NT2/D1 (cell line): ENCODE results near the gene BRMS1.
"Not testable (repeated sequence)": the region's sequence is repeated elsewhere in the genome, so short reads cannot be mapped to it uniquely, and the experiment has no call there.

Experiments used
- SUZ12 ChIP-seq: IDR thresholded peaks from 2 replicates; pipeline ENCODE4 v1.6.1; 2011; ENCODE audit not compliant: insufficient read length, insufficient read depth; ENCODE audit errors: extremely low read depth
- YY1 ChIP-seq: IDR thresholded peaks from 2 replicates; pipeline ENCODE4 v1.6.1; 2011; ENCODE audit not compliant: insufficient read length, insufficient read depth
- ZNF274 ChIP-seq: IDR thresholded peaks from 2 replicates; pipeline ENCODE4 v1.6.1; 2011; ENCODE audit warnings: mild to moderate bottlenecking, low read depth, low read length

DNA sequence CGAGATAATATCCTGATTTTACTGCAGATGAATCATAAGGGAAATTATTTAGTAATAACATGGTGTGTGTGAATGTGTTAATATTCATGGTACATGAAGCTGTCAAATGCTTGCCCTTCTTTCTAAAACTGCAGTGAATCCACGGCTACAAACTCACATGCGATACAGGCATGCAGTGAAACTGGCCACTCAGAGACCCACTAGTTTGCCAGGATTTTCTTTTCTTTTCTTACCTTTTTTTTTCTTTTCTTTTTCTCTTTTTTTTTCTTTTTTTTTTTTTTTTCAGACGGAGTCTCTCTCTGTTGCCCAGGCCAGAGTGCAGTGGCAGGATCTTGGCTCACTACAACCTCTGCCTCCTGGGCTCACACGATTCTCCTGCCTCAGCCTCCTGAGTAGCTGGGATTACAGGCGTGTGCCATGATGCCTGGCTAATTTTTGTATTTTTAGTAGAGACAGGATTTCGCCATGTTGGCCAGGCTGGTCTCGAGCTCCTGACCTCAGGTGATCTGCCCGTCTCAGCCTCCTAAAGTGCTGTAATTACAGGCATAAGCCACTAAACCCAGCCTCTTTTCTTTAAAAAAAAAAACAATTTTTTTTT lies 28.9 kb upstream of the BRMS1 start:
- not testable (repeated sequence) for TF ChIP-seq ZNF274, YY1, SUZ12
